HG03280 (cell line): Measurements from ENCODE around the gene CAPZA2.
A peak's percentile ranks its signal among the peaks of the same experiment; 100 is the strongest.
"Not testable (repeated sequence)": the region's sequence is repeated elsewhere in the genome, so short reads cannot be mapped to it uniquely, and the experiment has no call there.

Experiments
- ATAC-seq: cut with Tn5 transposase; IDR thresholded peaks from one replicate; pipeline ENCODE4 v1.9.1; 2021; ENCODE audit warnings: mild to moderate bottlenecking, moderate library complexity; ENCODE audit not compliant: unreplicated experiment

Gene CAPZA2

GRCh38 chr7:116912269-116912909, 50.0 kb downstream of the CAPZA2 start:
- ATAC-seq = no peak

GRCh38 chr7:116918704-116919103, 56.3 kb downstream of the CAPZA2 start:
- no peak for ATAC-seq

GRCh38 chr7:116920359-116920758, 58.0 kb downstream of the CAPZA2 start:
- no peak for ATAC-seq

GRCh38 chr7:116922545-116922944, 60.2 kb downstream of the CAPZA2 start:
- ATAC-seq = no peak

GRCh38 chr7:116924741-116925140, 62.4 kb downstream of the CAPZA2 start:
- ATAC-seq = no peak

- no peak for ATAC-seq
Observed at GRCh38 chr7:116929021-116929420, 66.6 kb downstream of the CAPZA2 start.

GRCh38 chr7:116929914-116930913, 67.8 kb downstream of the CAPZA2 start:
- peak; percentile 67 for ATAC-seq

GRCh38 chr7:116932566-116932965, 70.2 kb downstream of the CAPZA2 start:
- no peak for ATAC-seq

GRCh38 chr7:116933465-116933864, 71.1 kb downstream of the CAPZA2 start:
- ATAC-seq = no peak

GRCh38 chr7:116934580-116934979, 72.2 kb downstream of the CAPZA2 start:
- no peak for ATAC-seq

GRCh38 chr7:116936844-116937243, 74.5 kb downstream of the CAPZA2 start:
- not testable (repeated sequence) for ATAC-seq

- ATAC-seq = no peak
Observed at GRCh38 chr7:116938678-116939077, 76.3 kb downstream of the CAPZA2 start.

- ATAC-seq = no peak
Observed at GRCh38 chr7:116940689-116941370, 78.4 kb downstream of the CAPZA2 start.

- ATAC-seq = no peak
Observed at GRCh38 chr7:116942504-116942903, 80.1 kb downstream of the CAPZA2 start.

- no peak for ATAC-seq
Observed at GRCh38 chr7:116948934-116949333, 86.5 kb downstream of the CAPZA2 start.

GRCh38 chr7:116949941-116950801, 87.8 kb downstream of the CAPZA2 start:
- no peak for ATAC-seq

GRCh38 chr7:116950889-116951351, 88.5 kb downstream of the CAPZA2 start:
- no peak for ATAC-seq

GRCh38 chr7:116951366-116952292, 89.2 kb downstream of the CAPZA2 start:
- ATAC-seq = no peak

GRCh38 chr7:116952635-116953371, 90.4 kb downstream of the CAPZA2 start:
- peak; percentile 15 for ATAC-seq
